NCI-H1092 treated with DMSO at 0.1 percent for 48 hours (cell line): Measurements from ENCODE around the gene SAMD14.

Experiments
- DNase-seq: peaks from one replicate; lab custom pipeline; 2025; lab: John Stamatoyannopoulos, UW

Gene SAMD14

DNA sequence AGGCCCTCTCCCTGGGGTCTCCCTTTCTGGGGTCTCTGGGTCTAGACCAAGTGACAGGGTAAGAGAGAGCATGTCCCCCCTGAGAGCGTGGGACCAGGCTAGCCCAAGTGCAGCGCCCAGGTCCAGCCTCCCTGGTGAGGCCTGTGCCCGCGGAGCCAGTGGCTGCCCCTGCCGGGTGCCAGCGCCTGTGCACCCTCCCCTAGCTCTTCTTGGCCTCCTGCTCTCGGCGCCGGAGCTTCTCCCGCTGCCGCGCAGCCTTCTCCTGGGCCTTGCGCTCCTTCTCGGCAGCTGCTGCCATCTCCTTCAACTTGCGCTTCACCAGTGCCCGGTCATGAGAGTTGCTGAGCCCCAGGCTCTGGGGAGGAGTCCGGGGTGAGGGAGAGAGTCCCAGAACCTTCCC, 17.3 kb downstream of the SAMD14 start:
- no peak for DNase-seq

DNA sequence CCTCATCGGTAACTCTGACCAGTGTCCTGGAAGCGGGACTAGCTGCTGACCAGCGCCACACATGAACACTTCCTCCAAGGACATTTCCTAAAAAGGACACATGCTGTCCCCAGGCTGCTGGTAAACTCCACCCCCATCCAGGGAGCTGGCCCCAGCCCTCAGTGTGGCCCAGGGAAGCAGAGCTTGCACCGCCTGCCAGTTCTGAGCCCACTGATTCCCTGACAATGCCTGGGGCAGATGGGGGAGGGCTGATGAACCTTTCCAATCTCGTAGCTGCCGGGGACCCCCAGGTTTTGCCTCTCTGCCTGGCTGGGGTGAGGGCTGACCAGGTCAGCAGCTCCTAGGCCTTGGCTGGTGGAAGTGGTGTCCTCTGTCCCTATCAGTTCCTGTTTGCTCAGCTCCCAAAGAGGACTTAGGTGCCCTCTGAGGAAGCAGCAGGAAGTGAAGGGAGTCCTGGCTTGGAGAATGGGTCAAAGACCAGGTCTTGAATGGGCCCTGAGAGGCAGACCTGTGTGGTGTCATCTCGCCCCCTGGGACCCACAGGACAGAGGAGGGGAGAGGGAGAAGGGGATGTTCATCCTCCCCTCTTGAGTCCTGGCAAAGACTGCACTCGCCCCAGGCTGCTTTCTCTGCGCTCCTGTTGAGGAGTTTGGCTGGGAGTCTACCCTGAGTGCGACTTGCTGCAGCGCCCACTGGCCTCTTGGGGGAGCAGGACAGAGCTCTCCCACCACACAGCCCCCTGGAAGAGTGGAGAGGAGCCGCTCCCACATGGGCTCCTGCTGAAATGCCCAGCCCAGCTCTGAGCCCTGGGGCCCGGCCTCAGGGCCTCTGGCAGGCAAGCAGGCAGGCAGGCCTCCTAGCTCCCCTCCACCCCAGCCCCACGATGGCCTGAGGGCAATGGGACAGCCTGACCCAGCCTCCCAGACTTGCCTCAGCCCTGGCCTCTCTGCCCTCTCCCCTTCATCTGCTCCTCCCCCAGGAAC, 18.0 kb downstream of the SAMD14 start:
- DNase-seq: no peak

DNA sequence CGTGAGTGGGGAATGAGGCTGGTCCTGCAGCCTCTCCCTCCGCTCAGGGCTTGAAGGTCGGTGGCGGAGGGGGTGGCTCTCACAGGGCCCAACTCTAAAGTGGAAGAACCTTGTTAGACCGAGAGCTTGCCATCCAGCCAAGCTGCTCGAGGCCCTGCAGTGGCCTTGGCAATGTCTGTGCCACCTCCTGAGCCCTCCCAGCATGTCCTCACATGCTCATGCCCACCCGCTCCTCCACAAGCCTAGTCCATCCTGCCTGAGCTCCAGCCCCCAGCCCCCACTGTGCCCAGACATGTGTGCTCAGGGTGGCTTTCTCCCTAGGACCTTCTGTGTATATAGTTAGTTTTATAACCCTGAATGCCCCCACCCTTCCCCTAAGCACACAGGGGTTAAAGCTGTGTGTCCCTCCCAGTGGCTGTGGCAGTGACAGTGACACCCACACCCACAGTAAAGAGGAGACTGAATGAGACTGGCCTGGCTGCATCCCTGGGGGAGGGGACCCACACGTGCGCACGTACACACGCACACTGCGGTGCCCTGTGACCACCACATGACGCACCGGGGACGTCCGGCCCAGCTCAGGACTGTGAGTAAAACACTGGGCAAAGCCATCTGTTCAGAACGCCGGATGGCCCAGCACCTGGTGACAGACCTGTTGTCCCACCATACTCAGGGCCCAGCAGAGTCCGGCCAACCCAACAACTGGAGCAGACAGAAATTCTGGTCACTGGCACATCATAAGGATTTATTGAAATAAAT, 19.2 kb downstream of the SAMD14 start:
- no peak for DNase-seq

DNA sequence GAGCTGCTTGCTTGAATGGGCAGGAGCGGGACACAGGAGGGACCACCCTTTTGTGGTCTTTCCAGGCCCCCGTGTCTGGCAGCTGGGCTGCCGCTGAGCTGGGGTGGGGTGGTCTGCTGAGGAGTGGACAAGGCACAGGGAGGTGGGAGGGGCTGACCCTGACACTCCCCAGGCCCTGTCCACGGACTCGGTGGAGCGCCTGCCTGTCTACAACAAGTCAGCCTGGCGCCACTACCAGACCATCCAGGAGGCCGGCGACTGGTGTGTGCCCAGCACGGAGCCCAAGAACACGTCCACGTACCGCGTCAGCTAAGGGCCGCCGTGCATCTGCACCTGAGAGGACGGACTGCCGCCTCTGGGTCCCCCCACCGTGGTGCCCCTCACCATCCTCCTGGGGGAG, 20.2 kb downstream of the SAMD14 start:
- DNase-seq: no peak

DNA sequence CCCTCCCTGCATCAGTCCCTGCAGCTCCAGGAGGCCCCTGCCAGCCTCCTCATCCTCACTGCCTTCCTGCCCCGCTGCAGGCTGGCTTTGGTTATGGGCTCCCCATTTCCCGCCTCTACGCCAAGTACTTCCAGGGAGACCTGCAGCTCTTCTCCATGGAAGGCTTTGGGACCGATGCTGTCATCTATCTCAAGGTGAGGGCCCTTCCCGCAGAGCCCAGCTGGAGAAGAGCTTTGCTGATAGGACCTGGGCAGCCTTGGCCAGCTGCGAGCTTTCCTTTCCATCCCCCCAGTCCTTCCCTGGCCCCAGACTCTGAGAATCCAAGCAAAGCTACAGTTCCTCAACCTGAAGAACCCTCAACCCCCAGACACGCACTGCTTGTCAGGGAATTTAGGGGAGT, 20.8 kb downstream of the SAMD14 start:
- no peak for DNase-seq

DNA sequence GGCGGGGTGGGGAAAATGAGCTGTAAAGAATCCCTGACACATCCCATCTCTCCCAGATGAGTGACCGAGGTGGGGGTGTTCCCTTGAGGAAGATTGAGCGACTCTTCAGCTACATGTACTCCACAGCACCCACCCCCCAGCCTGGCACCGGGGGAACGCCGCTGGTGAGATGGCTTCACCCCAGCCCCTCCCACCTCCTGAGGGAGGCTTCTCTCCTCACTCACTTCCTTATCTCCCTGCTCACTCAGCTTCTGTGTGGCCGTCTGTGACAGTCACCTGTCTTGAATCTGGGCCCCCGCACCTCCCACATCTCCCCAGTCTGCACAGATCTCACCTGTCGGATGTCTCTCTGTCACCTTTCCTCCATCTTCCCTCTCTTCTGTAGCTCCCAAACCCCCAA, 21.4 kb downstream of the SAMD14 start:
- no peak for DNase-seq

DNA sequence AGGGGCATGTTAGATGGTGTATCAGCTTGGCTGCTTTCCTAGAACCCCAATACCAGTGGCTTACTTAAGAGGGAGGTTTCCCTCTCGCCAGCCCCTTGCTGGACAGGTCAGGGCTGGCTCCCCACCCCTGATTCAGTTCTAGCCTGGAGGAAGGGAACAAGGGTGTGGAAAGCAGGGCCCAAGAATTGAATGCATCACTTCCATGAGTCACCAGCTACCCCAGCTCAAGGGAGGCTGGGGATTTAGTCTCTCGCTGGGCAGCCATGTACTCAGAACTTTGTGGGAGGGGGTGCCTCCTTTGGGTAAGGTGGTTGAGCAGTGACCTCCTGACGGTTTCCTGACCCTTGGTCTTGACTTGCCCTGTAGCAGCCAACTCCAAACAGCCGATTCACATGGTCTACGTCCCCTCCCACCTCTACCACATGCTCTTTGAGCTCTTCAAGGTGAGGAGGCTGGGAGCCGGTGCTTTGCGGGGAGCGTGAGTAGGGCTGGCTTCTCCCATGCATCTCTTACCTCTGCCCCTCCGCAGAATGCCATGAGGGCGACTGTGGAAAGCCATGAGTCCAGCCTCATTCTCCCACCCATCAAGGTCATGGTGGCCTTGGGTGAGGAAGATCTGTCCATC, 22.1 kb downstream of the SAMD14 start:
- no peak for DNase-seq

DNA sequence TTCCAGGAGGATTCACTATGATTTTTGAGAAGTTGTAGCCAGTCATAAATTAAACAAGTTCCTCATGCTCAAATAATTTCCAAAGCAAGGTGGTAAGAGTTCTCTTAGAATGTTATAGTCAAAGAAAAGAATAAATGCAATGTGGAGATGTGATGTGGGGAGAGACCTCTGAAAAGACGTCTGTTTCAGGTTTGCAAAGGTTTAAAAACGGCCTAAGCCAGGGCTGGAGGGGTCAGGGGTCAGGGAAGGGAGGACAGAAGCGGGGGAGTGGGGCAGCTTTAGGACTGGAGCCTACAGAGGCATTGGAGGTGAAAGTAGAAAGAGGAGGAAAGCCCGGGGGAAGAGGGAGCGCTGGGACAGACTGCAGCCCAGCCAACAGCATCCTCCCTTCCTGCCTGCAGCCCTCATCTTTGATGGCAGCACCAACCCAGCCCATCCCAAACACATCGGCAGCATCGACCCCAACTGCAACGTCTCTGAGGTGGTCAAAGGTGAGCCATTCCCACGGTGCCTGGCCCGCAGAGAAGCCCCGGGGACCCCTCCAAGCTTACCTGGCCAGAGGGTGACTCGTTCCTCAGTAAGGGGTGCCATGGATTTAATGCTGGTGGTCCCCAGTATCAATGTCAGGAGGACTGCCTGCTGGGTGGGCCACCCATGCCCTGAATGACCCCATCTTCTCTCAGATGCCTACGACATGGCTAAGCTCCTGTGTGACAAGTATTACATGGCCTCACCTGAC, 23.4 kb downstream of the SAMD14 start:
- no peak for DNase-seq

DNA sequence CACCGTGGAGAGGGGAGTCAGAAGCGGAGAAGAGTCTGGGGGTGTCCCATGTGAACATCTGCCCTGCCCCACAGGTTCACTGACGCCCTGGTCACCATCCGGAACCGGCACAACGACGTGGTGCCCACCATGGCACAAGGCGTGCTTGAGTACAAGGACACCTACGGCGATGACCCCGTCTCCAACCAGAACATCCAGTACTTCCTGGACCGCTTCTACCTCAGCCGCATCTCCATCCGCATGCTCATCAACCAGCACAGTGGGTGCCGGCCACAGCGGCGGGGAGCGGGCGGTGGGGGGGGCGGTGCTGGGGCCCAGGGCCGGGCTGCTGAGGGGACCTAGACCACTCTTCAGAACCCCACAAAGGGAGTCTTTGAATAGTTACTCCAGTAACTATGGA, 24.1 kb downstream of the SAMD14 start:
- no peak for DNase-seq

DNA sequence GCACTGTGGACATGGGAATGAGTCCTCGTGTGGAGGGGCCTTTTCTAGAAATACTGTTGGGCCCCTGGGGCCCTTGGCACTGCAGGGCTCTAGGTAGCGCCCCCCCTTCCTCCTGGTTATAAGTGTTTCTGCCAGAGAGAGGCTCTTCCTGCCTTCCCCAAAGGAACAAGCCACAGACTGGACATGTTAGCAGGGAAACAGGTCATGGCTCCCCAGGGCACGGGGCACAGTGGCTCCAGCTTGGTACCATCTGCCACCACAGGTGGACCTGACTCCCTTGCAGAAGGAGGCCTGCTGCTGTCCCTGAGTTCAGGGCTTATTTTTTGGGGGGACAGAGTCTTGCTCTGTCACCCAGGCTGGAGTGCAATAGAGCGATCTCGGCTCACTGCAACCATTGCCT, 26.0 kb downstream of the SAMD14 start:
- no peak for DNase-seq

DNA sequence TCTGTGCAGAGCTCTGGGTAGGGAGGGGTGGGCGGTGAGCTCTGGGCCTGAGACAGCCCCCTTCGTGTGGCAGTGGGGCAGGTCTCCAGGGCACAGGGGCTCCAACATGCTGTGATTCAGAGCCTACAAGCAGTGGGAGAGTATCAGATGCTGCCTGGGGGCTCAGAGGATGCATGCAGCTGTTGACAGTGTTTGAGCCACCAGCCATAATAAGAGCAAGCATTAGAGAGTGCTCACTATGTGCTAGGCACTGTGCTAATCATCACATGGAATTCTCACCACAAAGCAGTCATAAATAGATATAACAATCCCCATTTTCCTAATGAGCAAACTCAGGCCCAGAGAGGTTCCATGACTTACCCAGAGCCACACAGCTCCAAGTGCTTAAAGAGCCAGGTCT, 26.7 kb downstream of the SAMD14 start:
- no peak for DNase-seq

DNA sequence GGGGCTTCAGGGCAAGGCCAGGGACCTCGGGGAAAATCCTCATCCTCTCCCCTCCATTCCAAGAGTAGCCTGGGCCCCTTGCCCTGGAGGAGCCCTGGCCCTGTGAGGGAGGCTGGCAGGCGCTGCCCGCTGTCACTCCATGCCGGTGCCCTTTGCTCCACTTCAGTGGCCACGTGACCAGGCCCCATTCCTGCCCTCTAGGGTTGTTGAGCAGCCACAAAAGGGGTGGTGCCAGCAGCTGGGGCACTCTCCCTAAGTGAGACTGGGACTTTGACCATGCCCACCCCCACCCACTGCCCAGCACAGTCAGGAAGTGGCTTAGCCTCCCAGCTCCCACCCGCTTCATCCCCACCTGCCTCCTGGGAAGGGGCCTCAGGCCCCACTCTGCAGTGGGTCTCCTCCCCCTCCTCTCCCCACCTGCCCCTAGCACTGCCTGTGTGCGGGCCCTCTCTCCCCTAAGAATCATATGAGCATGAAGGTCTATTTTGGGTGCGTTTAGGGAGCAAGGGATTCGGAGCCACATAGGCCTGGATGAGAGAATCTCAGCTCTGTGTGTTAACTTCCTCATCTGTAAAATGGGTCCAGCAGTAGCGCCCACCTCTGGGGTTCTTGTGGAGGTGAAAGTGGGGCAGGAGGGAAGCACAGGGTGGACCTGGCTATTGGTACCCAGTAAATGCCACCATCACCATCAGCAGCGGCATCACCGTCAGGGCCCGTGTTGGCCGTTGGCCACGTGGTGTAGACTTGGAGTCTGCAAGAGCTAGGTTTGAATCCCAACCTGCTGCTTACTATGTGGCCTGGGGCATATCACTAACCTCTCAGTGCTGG, 27.6 kb downstream of the SAMD14 start:
- DNase-seq: no peak

DNA sequence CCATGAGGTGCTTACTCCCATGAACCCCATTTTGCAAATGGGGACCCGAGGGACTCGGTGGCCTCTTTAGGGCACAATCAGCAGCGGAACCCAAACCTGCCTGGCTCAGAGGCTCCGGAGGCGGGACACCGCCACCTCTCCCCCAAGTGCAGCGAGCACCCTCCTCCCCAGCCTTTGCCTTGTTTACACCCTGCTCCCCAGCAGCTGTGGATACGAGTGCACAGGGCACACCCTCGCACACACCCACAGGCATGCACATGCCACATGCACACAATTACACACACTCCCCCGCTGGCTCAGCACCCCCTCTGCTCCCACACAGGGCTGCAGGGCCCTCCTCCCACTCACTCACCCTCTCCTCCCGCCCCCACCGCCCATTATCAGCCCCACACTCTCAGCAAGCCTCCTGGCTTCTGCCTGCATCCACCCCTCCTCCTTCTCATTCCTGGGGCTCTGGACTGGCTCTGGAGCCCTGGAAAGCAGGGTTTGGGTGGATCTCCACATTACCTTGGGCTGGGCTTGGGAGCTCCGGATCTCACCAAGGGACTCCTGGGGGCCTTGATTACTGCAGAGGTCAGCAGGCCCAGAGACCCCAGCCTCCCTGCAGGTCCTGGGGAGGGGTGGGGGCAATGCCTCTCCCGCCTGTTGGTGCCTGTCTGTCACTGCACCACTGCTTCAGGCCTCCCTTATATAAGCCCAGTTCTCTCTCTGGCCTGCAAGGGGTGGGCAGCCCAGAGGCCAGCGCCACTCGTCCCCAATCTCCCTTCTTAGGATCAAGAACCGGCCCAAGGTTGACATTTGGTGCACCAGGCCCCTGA, 28.4 kb downstream of the SAMD14 start:
- no peak for DNase-seq

DNA sequence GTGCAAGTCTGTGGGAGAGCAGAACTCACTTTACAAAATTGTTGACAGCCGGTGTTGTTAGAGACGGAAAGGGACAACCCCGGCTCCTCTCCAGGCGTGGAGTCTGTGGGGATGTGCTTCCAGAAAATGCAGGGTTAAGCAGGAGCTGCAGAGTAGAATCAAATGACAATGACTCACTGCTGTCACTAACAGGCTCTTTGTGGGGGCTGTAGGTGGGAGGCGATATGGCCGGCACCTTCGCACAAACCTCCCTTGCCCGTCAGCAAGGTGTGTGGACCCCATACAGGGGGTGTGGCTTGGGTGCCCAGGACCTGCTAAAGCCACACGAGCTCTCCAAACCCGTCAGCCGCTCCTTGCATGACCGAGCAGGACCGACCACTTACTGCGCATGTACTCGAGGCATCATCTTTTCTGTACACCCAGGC, 29.0 kb downstream of the SAMD14 start:
- DNase-seq: no peak

DNA sequence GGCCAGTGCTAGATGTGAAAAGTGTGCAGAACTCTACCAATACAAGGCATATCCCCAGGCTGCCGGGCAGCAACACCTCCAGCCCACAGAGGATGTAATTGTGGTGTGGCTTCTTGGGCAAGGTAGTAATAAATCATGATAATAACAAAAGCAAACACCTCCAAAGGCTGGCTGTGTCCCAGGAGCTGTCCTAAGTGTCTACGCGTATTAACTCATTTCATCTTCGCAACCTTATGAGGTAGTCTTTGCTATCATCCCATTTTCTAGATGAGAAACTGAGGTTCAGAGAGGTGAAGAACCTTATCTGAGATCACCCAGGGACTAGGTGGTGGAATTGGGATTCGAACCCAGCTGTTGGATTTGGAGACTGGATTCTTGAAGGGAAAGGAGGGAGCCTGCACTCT, 29.5 kb downstream of the SAMD14 start:
- DNase-seq: no peak

DNA sequence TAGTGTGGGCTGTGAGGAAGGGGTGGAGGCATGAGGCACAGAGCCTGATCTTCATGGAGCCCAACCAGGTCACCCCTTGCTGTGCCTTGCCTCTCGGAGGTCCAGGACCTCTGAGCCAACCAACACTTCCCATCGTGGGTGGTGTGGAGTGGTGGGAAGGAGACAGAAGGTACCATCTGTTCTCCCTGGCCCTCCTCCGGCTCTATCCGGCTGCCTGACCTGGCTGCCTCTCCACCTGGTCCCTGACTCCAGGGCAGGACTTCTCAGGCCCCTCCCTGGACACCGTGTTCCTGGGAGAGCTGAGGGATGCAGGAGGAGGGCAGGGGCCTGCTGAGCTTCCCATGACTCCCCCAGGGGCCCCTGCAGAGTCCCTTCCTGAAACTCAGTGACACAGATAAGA, 31.0 kb downstream of the SAMD14 start:
- no peak for DNase-seq

DNA sequence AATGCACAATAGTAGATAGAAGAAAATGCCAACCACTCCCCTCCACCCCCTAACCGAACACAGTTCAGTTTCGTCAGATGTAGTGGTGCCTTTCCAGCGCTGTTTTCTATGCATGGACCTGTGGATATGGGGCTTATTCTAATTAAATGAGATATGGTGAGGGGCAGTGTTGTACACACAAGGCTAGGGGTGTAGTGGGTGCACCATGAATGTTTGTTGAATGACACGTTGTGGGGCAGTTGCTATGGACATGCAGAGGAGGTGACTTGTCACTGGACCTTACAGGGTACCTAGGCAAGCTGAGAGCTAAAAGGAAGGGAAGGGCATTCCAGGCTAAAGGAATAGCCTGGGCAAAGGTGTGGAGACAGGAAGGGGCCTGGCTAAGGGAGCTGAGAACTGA, 31.4 kb downstream of the SAMD14 start:
- DNase-seq: no peak

DNA sequence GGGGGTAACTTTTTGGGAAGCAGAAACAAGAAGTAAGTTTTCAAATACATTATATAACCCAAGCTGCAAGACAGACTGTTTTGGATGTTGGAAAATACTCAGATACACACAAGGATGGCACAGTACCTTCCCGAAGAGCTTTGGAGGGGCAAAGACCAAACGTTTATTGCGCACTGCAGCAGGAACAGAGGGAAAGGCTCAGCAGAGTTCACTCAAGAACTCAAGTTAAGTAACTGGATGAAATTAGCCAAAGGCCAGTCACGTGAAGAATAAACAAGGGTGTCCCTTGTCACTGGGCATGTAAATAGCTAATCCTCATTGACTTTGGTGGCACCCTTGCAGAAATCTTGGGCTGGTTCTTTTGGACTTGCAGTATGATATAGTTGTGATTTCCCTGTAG, 32.0 kb downstream of the SAMD14 start:
- DNase-seq: no peak

DNA sequence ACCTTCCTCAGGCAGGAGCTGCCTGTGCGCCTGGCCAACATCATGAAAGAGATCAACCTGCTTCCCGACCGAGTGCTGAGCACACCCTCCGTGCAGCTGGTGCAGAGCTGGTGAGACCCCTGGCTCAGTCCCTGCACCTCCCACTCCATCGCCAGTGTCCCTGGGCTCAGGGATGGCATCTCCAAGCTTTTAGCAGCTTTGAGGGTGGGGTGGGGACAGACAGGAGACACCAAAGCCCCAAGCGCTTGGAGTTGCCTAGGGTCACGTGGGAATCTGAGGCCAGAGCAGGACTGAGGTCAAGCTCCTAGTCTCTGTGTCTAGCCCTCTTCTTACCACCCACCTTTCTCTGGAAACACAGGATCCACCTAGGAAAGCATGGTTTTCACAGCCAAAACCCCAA, 32.5 kb downstream of the SAMD14 start:
- DNase-seq: no peak

DNA sequence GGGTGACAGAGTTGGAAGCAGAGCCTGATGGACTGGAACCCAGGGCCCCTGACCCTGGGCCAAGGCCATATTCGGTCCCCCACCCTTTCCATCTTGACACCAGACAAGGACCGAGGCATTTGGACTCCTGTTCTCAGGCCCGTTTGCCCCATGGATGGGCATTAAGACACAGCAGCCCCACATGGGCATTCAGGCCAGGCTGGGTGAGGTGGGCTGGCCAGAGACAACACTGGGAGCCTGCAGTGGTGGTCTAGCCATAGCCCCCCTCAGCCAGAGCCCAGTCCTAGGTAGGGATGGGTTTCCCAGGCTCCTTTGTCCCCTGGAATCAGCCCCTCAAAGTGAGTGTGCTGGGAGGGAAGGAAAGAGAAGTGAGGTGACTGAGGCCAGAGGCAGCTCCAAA, 33.2 kb downstream of the SAMD14 start:
- no peak for DNase-seq
